ENCODE measurements around the gene ITGB1BP1. TPM values are rescaled to one million over a fixed set of nuclear protein-coding genes. Genes with fewer than 3 reads are reported as not detected.
A peak's percentile ranks its signal among the peaks of the same experiment; 100 is the strongest.

The ITGB1BP1 gene
- total RNA-seq, 1 donor from 2014 or later: 17.3 TPM

- H3K27ac ChIP-seq: no peak overlapping the region
- no peak for DNase-seq (ENCODE audit: low spot score)
- no peak for TF ChIP-seq EZH2phosphoT487 (IDR thresholded peaks at IDR 0.05)
- no peak for TF ChIP-seq EZH2 (IDR thresholded peaks at IDR 0.05)
- TF ChIP-seq CTCF (IDR thresholded peaks at IDR 0.05): no peak
Observed at GRCh38 chr2:9401646-9402371, 21.5 kb downstream of the ITGB1BP1 start.

GRCh38 chr2:9401059-9401547 is 22.2 kb downstream of the ITGB1BP1 start:
- no peak for TF ChIP-seq CTCF (IDR thresholded peaks at IDR 0.05)
- no peak for TF ChIP-seq EZH2phosphoT487 (IDR thresholded peaks at IDR 0.05)
- no peak for TF ChIP-seq EZH2 (IDR thresholded peaks at IDR 0.05)
- DNase-seq (ENCODE audit: low spot score): no peak
- Histone ChIP-seq H3K9me3 (ENCODE audit: low read depth) (no peaks in the 10 kb centered on the region), H3K79me2 (ENCODE audit: low read depth) (no peaks in the 10 kb centered on the region), H3K4me3 (no peak overlapping the region), H3F3A (ENCODE audit: low read depth) (peaks cover 4% of the 10 kb centered on the region), H3K27ac (peak overlapping the region; percentile 29), H3K4me1 (no peaks in the 10 kb centered on the region), H4K20me1 (ENCODE audit: low read depth) (no peaks in the 10 kb centered on the region), H3K4me2 (no peak overlapping the region), H2AFZ (replicated peaks) (no peak overlapping the region), H3K27me3 (no peaks in the 10 kb centered on the region), H3K9ac (no peak overlapping the region), H3K36me3 (no peaks in the 10 kb centered on the region)
- H3K4me3 Mint-ChIP-seq: no peak overlapping the region
- peaks cover 4% of the 10 kb centered on the region for H3K4me1 Mint-ChIP-seq
- H3K27me3 Mint-ChIP-seq (ENCODE audit: insufficient read depth, low read depth): peaks cover 2% of the 10 kb centered on the region
- no peak overlapping the region for H3K27ac Mint-ChIP-seq
- H3K9me3 Mint-ChIP-seq: no peaks in the 10 kb centered on the region
- peaks cover 19% of the 10 kb centered on the region for H3K36me3 Mint-ChIP-seq

More at GRCh38 chr2:9401646-9402371, 21.5 kb downstream of the ITGB1BP1 start:
- no peaks in the 10 kb centered on the region for H3K27me3 ChIP-seq
- peaks cover 2% of the 10 kb centered on the region for H3K27me3 Mint-ChIP-seq (ENCODE audit: insufficient read depth, low read depth)
- H2AFZ ChIP-seq (replicated peaks): no peak overlapping the region
- peaks cover 4% of the 10 kb centered on the region for H3K4me1 Mint-ChIP-seq
- no peak overlapping the region for H3K27ac Mint-ChIP-seq
- H3K9ac ChIP-seq: no peak overlapping the region
- H3K4me3 Mint-ChIP-seq: no peak overlapping the region
- H3K79me2 ChIP-seq (ENCODE audit: low read depth): no peaks in the 10 kb centered on the region
- H3F3A ChIP-seq (ENCODE audit: low read depth): peaks cover 4% of the 10 kb centered on the region
- H3K9me3 Mint-ChIP-seq: no peaks in the 10 kb centered on the region
- H3K4me2 ChIP-seq: no peak overlapping the region
- H3K9me3 ChIP-seq (ENCODE audit: low read depth): no peaks in the 10 kb centered on the region
- no peaks in the 10 kb centered on the region for H4K20me1 ChIP-seq (ENCODE audit: low read depth)
- no peaks in the 10 kb centered on the region for H3K36me3 ChIP-seq
- H3K4me3 ChIP-seq: no peak overlapping the region
- peaks cover 19% of the 10 kb centered on the region for H3K36me3 Mint-ChIP-seq
- no peaks in the 10 kb centered on the region for H3K4me1 ChIP-seq

GRCh38 chr2:9400268-9401058 is 22.9 kb downstream of the ITGB1BP1 start:
- Histone ChIP-seq H3K9me3 (ENCODE audit: low read depth) (no peaks in the 10 kb centered on the region), H3F3A (ENCODE audit: low read depth) (peaks cover 4% of the 10 kb centered on the region), H3K4me3 (no peak overlapping the region), H3K79me2 (ENCODE audit: low read depth) (no peaks in the 10 kb centered on the region), H3K27ac (peak overlapping the region; percentile 29), H3K4me1 (no peaks in the 10 kb centered on the region), H3K4me2 (no peak overlapping the region), H2AFZ (replicated peaks) (no peak overlapping the region), H4K20me1 (ENCODE audit: low read depth) (no peaks in the 10 kb centered on the region), H3K36me3 (no peaks in the 10 kb centered on the region), H3K9ac (no peak overlapping the region), H3K27me3 (no peaks in the 10 kb centered on the region)
- Mint-ChIP-seq H3K4me1 (peaks cover 4% of the 10 kb centered on the region), H3K9me3 (no peaks in the 10 kb centered on the region), H3K27ac (peak overlapping the region; percentile 97), H3K4me3 (no peak overlapping the region), H3K36me3 (peaks cover 19% of the 10 kb centered on the region), H3K27me3 (ENCODE audit: insufficient read depth, low read depth) (peaks cover 2% of the 10 kb centered on the region)
- DNase-seq (ENCODE audit: low spot score): no peak
- no peak for TF ChIP-seq CTCF (IDR thresholded peaks at IDR 0.05)
- no peak for TF ChIP-seq EZH2 (IDR thresholded peaks at IDR 0.05)
- no peak for TF ChIP-seq EZH2phosphoT487 (IDR thresholded peaks at IDR 0.05)

All from neural progenitor cell (in vitro differentiated cells).